Mucosa of descending colon (tissue), 3 donors: ENCODE measurements around the gene SMAD7. TPM values are rescaled to one million over a fixed set of nuclear protein-coding genes. Genes with fewer than 3 reads are reported as not detected.
A peak's percentile ranks its signal among the peaks of the same experiment; 100 is the strongest.

Experiments used
- ATAC-seq: fragments of 200-7000 bp; cut with Tn5 transposase; one replicate; pipeline ENCODE4 v1.9.1; 2020; ENCODE audit warnings: mild to moderate bottlenecking, moderate library complexity
- DNase-seq, 3 donors: peaks; one replicate each; pipeline ENCODE4 v3.0.0-alpha.2; 2020
- H3K36me3 ChIP-seq: fragments of 200-600 bp; one replicate; pipeline ENCODE4 v1.8.0; 2021; ENCODE audit warnings: low read depth, mild to moderate bottlenecking
- H3K4me1 ChIP-seq: fragments of 200-600 bp; one replicate; pipeline ENCODE4 v1.8.0; 2021; ENCODE audit warnings: low read depth, mild to moderate bottlenecking
- H3K4me3 ChIP-seq: fragments of 200-600 bp; one replicate; pipeline ENCODE4 v1.8.0; 2021; ENCODE audit warnings: mild to moderate bottlenecking
- H3K9me3 ChIP-seq: fragments of 200-600 bp; one replicate; pipeline ENCODE4 v1.8.0; 2021; ENCODE audit warnings: mild to moderate bottlenecking
- CTCF ChIP-seq: fragments of 200-600 bp; IDR thresholded peaks from one replicate; pipeline ENCODE4 v1.8.0; 2022; ENCODE audit warnings: antibody characterized with exemption, mild to moderate bottlenecking
- intact Hi-C, 2 donors: fragments of 100-400 bp; cut with DNase I in 1 of 2; cut with micrococcal nuclease in 1 of 2; formaldehyde crosslinking; loops; one replicate each; pipeline versions ENCODE4 v1.11.0 to v1.11.1; 2022; cut with DNase I, micrococcal nuclease
- total RNA-seq, 3 donors: library from RNA; stranded (reverse); fragmentation: NEBNext Ultra II Directional in 2 of 3; extraction: Animal tissue kit (Norgen Biotek cat#: 25700) in 2 of 3; gene quantifications; one replicate each; pipeline versions ENCODE4 v1.2.1 to v1.2.4, GENCODE V29; 2021 to 2023
- donor health status: DM: no; HTN: no; CAD: no; lungs with moderate emphysema.
- donor health status: DM: no; HTN: no; CAD: no.
- donor health status: DM: no; HTN: yes; CAD: no.

SMAD7 gene
- total RNA-seq, 3 donors from 2014 or later, result 22.3 to 67.4 (median 33.1) TPM

- ATAC-seq, result no peak
- no peak for TF ChIP-seq CTCF
- Histone ChIP-seq H3K9me3 (no peaks in the 10 kb centered on the region), H3K36me3 (no peaks in the 10 kb centered on the region), H3K4me1 (peaks cover 78% of the 10 kb centered on the region), H3K4me3 (no peak overlapping the region)
- no peak for DNase-seq
- intact Hi-C loops, result no loop called here
These were observed 11.9 kb downstream of the SMAD7 start for GRCh38 chr18:48938827-48939204.

GRCh38 chr18:48937869-48938750 is 12.7 kb downstream of the SMAD7 start:
- ATAC-seq, result no peak
- H3K4me1 ChIP-seq, result peaks cover 78% of the 10 kb centered on the region

GRCh38 chr18:48935433-48935774 is 15.4 kb downstream of the SMAD7 start:
- peaks cover 87% of the 10 kb centered on the region for H3K4me1 ChIP-seq
- no peaks in the 10 kb centered on the region for H3K36me3 ChIP-seq
- ATAC-seq (no peak), DNase-seq (peak in 1 of 3 donors; percentile 40)
- intact Hi-C loops, result no loop called here
- TF ChIP-seq CTCF, result no peak
- no peak overlapping the region for H3K4me3 ChIP-seq
- no peaks in the 10 kb centered on the region for H3K9me3 ChIP-seq

More at GRCh38 chr18:48937869-48938750, 12.7 kb downstream of the SMAD7 start:
- intact Hi-C loops, result no loop called here
- Histone ChIP-seq H3K9me3 (no peaks in the 10 kb centered on the region), H3K4me3 (no peak overlapping the region), H3K36me3 (no peaks in the 10 kb centered on the region)
- no peak for DNase-seq
- no peak for TF ChIP-seq CTCF

- DNase-seq (peak in 1 of 3 donors; percentile 42), ATAC-seq (no peak)
- TF ChIP-seq CTCF, result no peak
- Histone ChIP-seq H3K4me3 (no peak overlapping the region), H3K9me3 (no peaks in the 10 kb centered on the region), H3K4me1 (peaks cover 87% of the 10 kb centered on the region), H3K36me3 (no peaks in the 10 kb centered on the region)
- intact Hi-C loops, result no loop called here
These were observed 15.9 kb downstream of the SMAD7 start for GRCh38 chr18:48934723-48935432.

GRCh38 chr18:48934415-48934722 is 16.4 kb downstream of the SMAD7 start:
- no peak for TF ChIP-seq CTCF
- no peak overlapping the region for H3K4me3 ChIP-seq
- no peaks in the 10 kb centered on the region for H3K36me3 ChIP-seq

More at GRCh38 chr18:48934415-48934722, 16.4 kb downstream of the SMAD7 start:
- H3K4me1 ChIP-seq, result peaks cover 87% of the 10 kb centered on the region
- H3K9me3 ChIP-seq, result no peaks in the 10 kb centered on the region
- intact Hi-C loops, result no loop called here
- no peak for ATAC-seq
- no peak for DNase-seq
